ENCODE measurements around the gene SEPTIN3. TPM values are rescaled to one million over a fixed set of nuclear protein-coding genes. Genes with fewer than 3 reads are reported as not detected.

The SEPTIN3 gene
- total RNA-seq, 1 experiment from 2014 or later = 2.8 TPM

GRCh38 chr22:41966607-41967240 lies 2.5 kb upstream of the SEPTIN3 start:
- peak; percentile 69 for DNase-seq (ENCODE audit: low read depth)
- in situ Hi-C loops (cut with HindIII; ENCODE audit: low pct_unique_long_range_greater_than_20kb, low sequenced_read_pairs) = no loop called here

- no peak for DNase-seq (ENCODE audit: low read depth)
- in situ Hi-C loops (cut with HindIII; ENCODE audit: low pct_unique_long_range_greater_than_20kb, low sequenced_read_pairs) = no loop called here
Measured at GRCh38 chr22:41968601-41969000, 642 bp upstream of the SEPTIN3 start.

GRCh38 chr22:41970601-41971000 lies 1.4 kb downstream of the SEPTIN3 start:
- DNase-seq (ENCODE audit: low read depth) = no peak
- in situ Hi-C loops (cut with HindIII; ENCODE audit: low pct_unique_long_range_greater_than_20kb, low sequenced_read_pairs) = no loop called here

- no peak for DNase-seq (ENCODE audit: low read depth)
- in situ Hi-C loops (cut with HindIII; ENCODE audit: low pct_unique_long_range_greater_than_20kb, low sequenced_read_pairs) = no loop called here
Measured at GRCh38 chr22:41971431-41971830, 2.2 kb downstream of the SEPTIN3 start.

- in situ Hi-C loops (cut with HindIII; ENCODE audit: low pct_unique_long_range_greater_than_20kb, low sequenced_read_pairs) = no loop called here
- DNase-seq (ENCODE audit: low read depth) = no peak
Measured at GRCh38 chr22:41974691-41975290, 5.5 kb downstream of the SEPTIN3 start.

- in situ Hi-C loops (cut with HindIII; ENCODE audit: low pct_unique_long_range_greater_than_20kb, low sequenced_read_pairs) = no loop called here
- DNase-seq (ENCODE audit: low read depth) = no peak
Measured at GRCh38 chr22:41975299-41976069, 6.2 kb downstream of the SEPTIN3 start.

- in situ Hi-C loops (cut with HindIII; ENCODE audit: low pct_unique_long_range_greater_than_20kb, low sequenced_read_pairs) = no loop called here
- DNase-seq (ENCODE audit: low read depth) = no peak
Measured at GRCh38 chr22:41976070-41976901, 7.0 kb downstream of the SEPTIN3 start.

GRCh38 chr22:41976961-41977566 lies 7.8 kb downstream of the SEPTIN3 start:
- no peak for DNase-seq (ENCODE audit: low read depth)
- in situ Hi-C loops (cut with HindIII; ENCODE audit: low pct_unique_long_range_greater_than_20kb, low sequenced_read_pairs) = no loop called here

GRCh38 chr22:41978732-41979131 lies 9.5 kb downstream of the SEPTIN3 start:
- in situ Hi-C loops (cut with HindIII; ENCODE audit: low pct_unique_long_range_greater_than_20kb, low sequenced_read_pairs) = no loop called here
- DNase-seq (ENCODE audit: low read depth) = no peak

GRCh38 chr22:41979423-41980250 lies 10.4 kb downstream of the SEPTIN3 start:
- in situ Hi-C loops (cut with HindIII; ENCODE audit: low pct_unique_long_range_greater_than_20kb, low sequenced_read_pairs) = no loop called here
- DNase-seq (ENCODE audit: low read depth) = no peak

- in situ Hi-C loops (cut with HindIII; ENCODE audit: low pct_unique_long_range_greater_than_20kb, low sequenced_read_pairs) = no loop called here
- DNase-seq (ENCODE audit: low read depth) = no peak
Measured at GRCh38 chr22:41982865-41983264, 13.6 kb downstream of the SEPTIN3 start.

GRCh38 chr22:41983513-41984405 lies 14.5 kb downstream of the SEPTIN3 start:
- in situ Hi-C loops (cut with HindIII; ENCODE audit: low pct_unique_long_range_greater_than_20kb, low sequenced_read_pairs) = no loop called here

GRCh38 chr22:41987276-41987675 lies 18.0 kb downstream of the SEPTIN3 start:
- DNase-seq (ENCODE audit: low read depth) = no peak
- in situ Hi-C loops (cut with HindIII; ENCODE audit: low pct_unique_long_range_greater_than_20kb, low sequenced_read_pairs) = no loop called here

More at GRCh38 chr22:41983513-41984405, 14.5 kb downstream of the SEPTIN3 start:
- no peak for DNase-seq (ENCODE audit: low read depth)

GRCh38 chr22:41989246-41989645 lies 20.0 kb downstream of the SEPTIN3 start:
- in situ Hi-C loops (cut with HindIII; ENCODE audit: low pct_unique_long_range_greater_than_20kb, low sequenced_read_pairs) = no loop called here

GRCh38 chr22:41991111-41991510 lies 21.9 kb downstream of the SEPTIN3 start:
- in situ Hi-C loops (cut with HindIII; ENCODE audit: low pct_unique_long_range_greater_than_20kb, low sequenced_read_pairs) = no loop called here
- DNase-seq (ENCODE audit: low read depth) = no peak

More at GRCh38 chr22:41989246-41989645, 20.0 kb downstream of the SEPTIN3 start:
- no peak for DNase-seq (ENCODE audit: low read depth)

- in situ Hi-C loops (cut with HindIII; ENCODE audit: low pct_unique_long_range_greater_than_20kb, low sequenced_read_pairs) = no loop called here
Measured at GRCh38 chr22:41992496-41992895, 23.3 kb downstream of the SEPTIN3 start.

More at GRCh38 chr22:41992496-41992895, 23.3 kb downstream of the SEPTIN3 start:
- no peak for DNase-seq (ENCODE audit: low read depth)
